ENCODE results near the gene MAGI2.
A peak's percentile ranks its signal among the peaks of the same experiment; 100 is the strongest.
"Not testable (repeated sequence)": the region's sequence is repeated elsewhere in the genome, so short reads cannot be mapped to it uniquely, and the experiment has no call there.

MAGI2 gene

GRCh38 chr7:79051915-79052314, 401.6 kb downstream of the MAGI2 start:
- no peak for DNase-seq (ENCODE audit: low spot score)

- no peak for DNase-seq (ENCODE audit: low spot score)
These were observed 402.9 kb downstream of the MAGI2 start for GRCh38 chr7:79050603-79051002.

- DNase-seq (ENCODE audit: low spot score): no peak
These were observed 407.4 kb downstream of the MAGI2 start for GRCh38 chr7:79046061-79046460.

- no peak for DNase-seq (ENCODE audit: low spot score)
These were observed 416.5 kb downstream of the MAGI2 start for GRCh38 chr7:79037001-79037400.

- DNase-seq (ENCODE audit: low spot score): no peak
These were observed 417.1 kb downstream of the MAGI2 start for GRCh38 chr7:79036356-79036755.

GRCh38 chr7:79035858-79036257, 417.6 kb downstream of the MAGI2 start:
- DNase-seq (ENCODE audit: low spot score): no peak

- no peak for DNase-seq (ENCODE audit: low spot score)
These were observed 418.7 kb downstream of the MAGI2 start for GRCh38 chr7:79034730-79035129.

- DNase-seq (ENCODE audit: low spot score): not testable (repeated sequence)
These were observed 433.8 kb downstream of the MAGI2 start for GRCh38 chr7:79019711-79020110.

- DNase-seq (ENCODE audit: low spot score): no peak
These were observed 441.5 kb downstream of the MAGI2 start for GRCh38 chr7:79011921-79012320.

GRCh38 chr7:79009647-79010046, 443.8 kb downstream of the MAGI2 start:
- no peak for DNase-seq (ENCODE audit: low spot score)

- no peak for DNase-seq (ENCODE audit: low spot score)
These were observed 444.7 kb downstream of the MAGI2 start for GRCh38 chr7:79008786-79009185.

- DNase-seq (ENCODE audit: low spot score): no peak
These were observed 457.5 kb downstream of the MAGI2 start for GRCh38 chr7:78996013-78996412.

GRCh38 chr7:78993341-78993740, 460.1 kb downstream of the MAGI2 start:
- no peak for DNase-seq (ENCODE audit: low spot score)

GRCh38 chr7:78985509-78985908, 468.0 kb downstream of the MAGI2 start:
- no peak for DNase-seq (ENCODE audit: low spot score)

- DNase-seq (ENCODE audit: low spot score): no peak
These were observed 470.0 kb downstream of the MAGI2 start for GRCh38 chr7:78983483-78983882.

- DNase-seq (ENCODE audit: low spot score): no peak
These were observed 483.0 kb downstream of the MAGI2 start for GRCh38 chr7:78970440-78970916.

GRCh38 chr7:78968951-78969350, 484.5 kb downstream of the MAGI2 start:
- no peak for DNase-seq (ENCODE audit: low spot score)

- DNase-seq (ENCODE audit: low spot score): not testable (repeated sequence)
These were observed 485.9 kb downstream of the MAGI2 start for GRCh38 chr7:78967561-78967960.

GRCh38 chr7:78967046-78967445, 486.4 kb downstream of the MAGI2 start:
- no peak for DNase-seq (ENCODE audit: low spot score)

- no peak for DNase-seq (ENCODE audit: low spot score)
These were observed 494.0 kb downstream of the MAGI2 start for GRCh38 chr7:78959477-78959876.

GRCh38 chr7:78955329-78955728, 498.1 kb downstream of the MAGI2 start:
- no peak for DNase-seq (ENCODE audit: low spot score)

GRCh38 chr7:78953726-78954363, 499.6 kb downstream of the MAGI2 start:
- DNase-seq (ENCODE audit: low spot score): no peak

GRCh38 chr7:78953090-78953489, 500.4 kb downstream of the MAGI2 start:
- DNase-seq (ENCODE audit: low spot score): peak; percentile 11

- DNase-seq (ENCODE audit: low spot score): no peak
These were observed 513.8 kb downstream of the MAGI2 start for GRCh38 chr7:78939669-78940068.

Measured in AG20443 (cell line).